Posterior cingulate gyrus (tissue), 11 donors: ENCODE results near the gene TSEN15.
A peak's percentile ranks its signal among the peaks of the same experiment; 100 is the strongest.
"Not testable (repeated sequence)": the region's sequence is repeated elsewhere in the genome, so short reads cannot be mapped to it uniquely, and the experiment has no call there.

Experiments
- DNase-seq, 10 donors: peaks; one replicate each; pipeline versions ENCODE4 v3.0.0 to v3.0.0-alpha.2; 2020 to 2021; ENCODE audit warnings: mixed read lengths in 3 of 10
- intact Hi-C: fragments of 100-400 bp; cut with DNase I; formaldehyde crosslinking; loops from one replicate; pipeline ENCODE4 v1.15.1; 2023

TSEN15 gene

GRCh38 chr1:184030433-184031091 lies 21.0 kb upstream of the TSEN15 start:
- intact Hi-C loops = loop anchor here (10.0 kb wide), 1 partner anchor 46 kb away; no protein-coding TSS in a partner anchor
- no peak for DNase-seq

DNA sequence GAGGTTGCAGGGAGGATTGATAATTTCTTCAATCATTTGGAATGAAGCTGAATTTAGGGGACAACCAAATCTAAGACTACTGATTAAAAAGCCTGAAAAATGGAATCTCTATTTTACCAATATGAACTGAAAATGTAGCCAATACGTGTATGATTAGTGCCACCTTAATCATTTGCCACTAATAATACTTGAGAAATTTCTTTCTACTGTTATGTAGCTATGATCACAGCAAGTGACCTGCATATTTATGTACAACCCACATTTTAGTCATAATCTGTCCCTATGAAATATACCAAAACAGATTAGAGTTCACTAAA lies 20.5 kb upstream of the TSEN15 start:
- no peak for DNase-seq
- intact Hi-C loops = loop anchor here (10.0 kb wide), 1 partner anchor 46 kb away; no protein-coding TSS in a partner anchor

DNA sequence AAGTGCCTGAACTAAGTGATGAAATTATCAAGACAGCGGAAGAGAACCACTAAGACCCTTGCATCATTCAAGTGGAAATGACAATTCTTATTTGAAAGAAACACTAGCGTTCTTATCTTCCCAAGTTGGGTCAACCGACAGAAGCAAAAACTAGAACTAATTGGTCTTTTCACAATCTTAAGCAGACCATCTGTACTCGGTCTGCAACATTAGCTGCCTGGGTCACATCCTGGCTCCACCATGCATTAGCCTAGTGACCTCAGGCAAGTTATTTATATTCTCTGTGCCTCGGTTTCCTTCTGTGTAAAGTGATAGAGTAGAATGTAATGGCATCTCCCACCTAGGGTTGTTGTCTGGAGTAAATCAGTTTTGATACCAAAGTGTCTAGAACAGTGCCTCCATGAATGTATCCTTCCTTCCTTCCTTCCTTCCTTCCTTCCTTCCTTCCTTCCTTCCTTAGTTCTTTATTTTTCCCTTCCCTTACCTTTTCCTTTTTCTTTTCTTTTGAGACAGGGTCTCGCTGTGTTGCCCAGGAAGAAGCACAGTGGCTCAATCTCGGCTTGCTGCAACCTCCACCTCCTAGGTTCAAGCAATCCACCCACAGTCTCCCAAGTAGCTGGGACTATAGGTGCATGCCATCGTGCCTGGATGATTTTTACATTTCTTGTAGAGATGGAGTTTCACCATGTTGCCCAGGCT lies 20.0 kb upstream of the TSEN15 start:
- intact Hi-C loops = loop anchor here (10.0 kb wide), 1 partner anchor 47 kb away; no protein-coding TSS in a partner anchor
- DNase-seq = no peak

DNA sequence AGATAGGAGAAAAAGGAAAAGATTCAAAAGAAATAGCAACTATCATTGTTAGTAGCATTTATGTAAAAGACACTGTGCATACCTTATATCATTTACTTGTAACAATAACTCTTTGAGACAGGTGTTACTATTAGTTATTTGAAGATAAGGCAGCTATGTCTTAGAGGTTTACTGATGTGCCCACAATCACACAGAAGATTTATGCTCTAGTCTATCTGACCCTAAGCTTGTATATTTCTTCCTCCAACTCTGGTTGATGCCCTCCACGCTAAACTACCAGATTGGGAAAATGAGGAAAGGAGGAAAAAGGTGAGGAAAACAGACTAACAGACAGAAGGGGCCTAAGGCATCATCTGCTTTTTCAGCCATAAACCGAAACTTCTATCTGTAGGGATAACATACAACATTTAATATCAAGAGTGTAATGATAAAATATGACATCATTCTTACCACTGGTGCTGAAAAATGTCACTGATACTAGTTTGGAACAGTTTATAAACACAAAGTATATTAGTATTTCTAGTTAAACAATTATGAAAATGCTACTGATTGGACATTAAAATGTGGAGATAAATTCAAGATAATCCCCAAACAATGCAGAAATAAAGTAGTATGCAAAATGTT lies 19.1 kb upstream of the TSEN15 start:
- no peak for DNase-seq
- intact Hi-C loops = loop anchor here (10.0 kb wide), 1 partner anchor 48 kb away; no protein-coding TSS in a partner anchor

DNA sequence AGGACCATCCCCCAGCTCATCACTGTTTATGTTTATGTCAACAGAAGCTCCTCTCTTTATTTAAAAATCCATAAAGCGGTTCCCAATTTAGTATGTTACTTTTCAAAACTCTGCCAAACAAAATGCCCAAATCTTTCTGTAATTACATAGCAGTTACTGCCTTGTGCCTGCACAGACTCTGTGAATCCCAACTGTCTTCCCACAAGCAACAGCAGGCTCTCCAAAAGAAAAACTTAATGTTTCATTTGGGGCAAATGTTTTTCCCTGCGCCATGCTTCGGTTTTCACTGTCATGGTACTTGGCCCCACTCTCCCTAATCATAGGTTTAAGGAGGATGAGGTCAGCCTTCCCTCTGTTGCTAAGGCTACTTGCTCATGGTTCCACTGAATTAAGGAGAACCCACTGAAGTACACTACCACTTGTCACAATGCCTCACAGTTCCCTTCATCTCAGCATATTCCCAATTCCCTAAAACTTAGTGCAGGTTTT lies 18.6 kb upstream of the TSEN15 start:
- no peak for DNase-seq
- intact Hi-C loops = loop anchor here (10.0 kb wide), 1 partner anchor 48 kb away; no protein-coding TSS in a partner anchor

DNA sequence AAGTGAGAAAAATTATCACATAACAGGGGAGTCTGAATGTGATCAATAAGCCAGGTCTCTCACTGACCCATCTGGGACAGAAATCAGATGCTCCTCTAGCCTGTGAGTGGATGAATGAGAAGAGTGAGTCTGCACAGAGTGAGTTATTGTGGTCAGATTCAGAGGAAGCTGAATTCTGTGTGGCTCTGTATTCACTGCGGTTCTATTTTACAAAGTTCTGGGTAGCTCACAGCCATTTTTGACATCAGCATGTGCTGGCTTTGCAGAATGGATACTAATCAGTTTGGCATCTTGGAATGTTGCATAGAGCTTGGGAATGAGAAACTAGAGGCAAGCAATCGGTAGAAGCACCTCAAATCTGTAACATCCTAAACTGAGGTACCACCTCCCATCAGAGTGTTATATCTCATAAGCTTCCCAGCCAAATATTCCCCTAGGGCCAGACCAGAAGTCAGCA lies 17.8 kb upstream of the TSEN15 start:
- intact Hi-C loops = loop anchor here (10.0 kb wide), 1 partner anchor 49 kb away; no protein-coding TSS in a partner anchor
- DNase-seq = no peak

GRCh38 chr1:184034761-184035379 lies 16.7 kb upstream of the TSEN15 start:
- intact Hi-C loops = loop anchor here (5.0 to 10.0 kb wide), 2 partner anchors 50 to 103 kb away; no protein-coding TSS in a partner anchor
- no peak for DNase-seq

DNA sequence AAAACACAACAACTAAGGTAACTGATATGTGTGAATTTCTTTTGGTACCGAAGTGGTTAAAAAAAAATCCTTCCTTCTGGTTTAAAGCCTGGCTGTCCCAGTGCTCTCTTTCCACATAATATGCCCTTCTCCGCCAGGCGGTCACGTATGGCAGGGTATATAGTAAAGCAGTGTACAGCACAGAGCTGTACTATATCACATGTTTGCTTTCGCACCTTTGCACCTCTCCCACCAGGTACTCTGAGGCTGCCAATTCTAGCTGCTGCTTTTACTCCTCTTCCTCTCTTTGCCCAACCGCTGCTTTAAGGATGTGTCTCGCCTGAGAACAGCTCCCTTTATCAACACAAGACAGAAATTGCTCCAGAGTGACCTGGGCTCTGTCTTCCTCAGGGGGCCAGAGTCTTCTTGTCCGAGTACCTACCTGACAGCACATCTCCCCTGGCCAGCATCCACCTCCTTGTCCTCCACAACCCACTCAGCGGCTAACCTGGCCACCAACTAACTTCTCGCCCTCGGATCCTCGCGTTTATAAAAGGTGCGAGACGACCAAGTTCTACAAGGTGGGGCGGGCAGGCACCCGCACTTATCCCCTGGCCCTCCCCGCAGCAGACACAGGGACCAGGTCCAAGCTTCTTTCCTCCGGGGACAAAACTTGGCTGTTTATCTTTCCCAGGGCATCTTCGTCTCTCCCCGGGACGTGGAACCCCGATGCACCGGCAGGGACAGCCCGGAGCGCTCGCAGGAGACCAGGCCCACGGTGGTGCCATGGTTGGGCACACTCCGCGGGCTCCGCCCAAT lies 15.6 kb upstream of the TSEN15 start:
- peak in 3 of 10 donors; percentile 65 to 67 (median 65) for DNase-seq
- intact Hi-C loops = loop anchor here (5.0 to 10.0 kb wide), 2 partner anchors 51 to 104 kb away; no protein-coding TSS in a partner anchor

GRCh38 chr1:184036517-184036949 lies 15.0 kb upstream of the TSEN15 start:
- DNase-seq = peak in 9 of 10 donors; percentile 54 to 95 (median 65)
- intact Hi-C loops = loop anchor here (5.0 to 10.0 kb wide), 2 partner anchors 52 to 104 kb away; no protein-coding TSS in a partner anchor

DNA sequence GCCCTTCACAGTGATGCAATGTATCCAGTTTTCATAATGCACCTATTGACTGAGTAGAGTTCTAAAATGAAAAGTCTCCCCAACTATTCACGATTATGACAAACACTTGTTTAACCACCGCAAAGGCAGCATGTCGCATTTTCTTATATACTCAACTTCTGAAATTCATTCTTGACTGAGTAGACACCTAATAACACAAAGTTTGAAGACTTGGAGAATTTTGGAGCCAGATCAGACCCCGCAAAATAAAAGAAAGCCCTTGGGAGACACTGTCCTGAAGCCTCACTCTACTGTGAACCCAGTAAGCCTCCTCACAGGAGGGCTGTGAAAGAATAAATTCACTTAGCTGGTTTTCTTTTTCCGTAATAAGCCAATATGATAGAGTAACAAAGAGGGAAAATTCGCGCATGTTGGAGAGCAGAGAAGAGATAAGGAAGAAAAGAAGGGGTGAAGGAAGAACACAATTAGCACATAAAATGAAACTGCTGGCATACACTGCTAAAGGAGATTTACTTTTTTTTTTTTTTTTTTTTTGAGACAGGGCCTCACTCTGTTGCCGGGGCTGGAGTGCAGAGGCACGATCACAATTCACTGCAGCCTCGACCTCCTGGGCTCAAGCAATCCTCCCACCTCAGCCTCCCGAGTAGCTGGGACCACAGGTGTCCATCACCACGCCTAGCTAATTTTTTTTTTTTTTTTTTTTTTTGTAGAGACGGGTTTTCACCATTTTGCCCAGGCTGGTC lies 13.5 kb upstream of the TSEN15 start:
- intact Hi-C loops = loop anchor here (5.0 to 10.0 kb wide), 2 partner anchors 53 to 106 kb away; no protein-coding TSS in a partner anchor

DNA sequence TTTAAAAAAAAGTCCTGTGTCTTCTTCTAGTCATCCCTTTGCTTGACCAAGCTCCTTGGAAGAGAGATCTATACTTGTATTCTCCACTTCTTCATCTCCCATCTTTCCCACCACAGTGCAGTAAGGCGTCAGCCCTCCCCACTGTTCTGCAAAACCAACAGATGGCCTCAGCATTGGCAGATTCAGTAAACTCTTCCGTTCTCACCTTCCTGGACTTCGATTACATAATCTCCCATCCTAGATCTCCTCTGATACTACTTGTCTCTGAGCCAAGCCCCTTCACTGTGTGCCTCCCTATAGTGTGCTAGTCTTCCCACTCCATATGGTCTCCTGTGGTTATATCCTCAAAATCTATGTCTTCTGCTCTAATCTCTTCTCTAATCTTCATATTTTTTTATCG lies 12.4 kb upstream of the TSEN15 start:
- peak in 1 of 10 donors; percentile 11 for DNase-seq
- intact Hi-C loops = loop anchor here (5.0 to 10.0 kb wide), 2 partner anchors 54 to 107 kb away; no protein-coding TSS in a partner anchor

More for the DNA sequence above, 13.5 kb upstream of the TSEN15 start:
- DNase-seq = no peak

- no peak for DNase-seq
- intact Hi-C loops = loop anchor here (5.0 kb wide), 1 partner anchor 399 kb away; no protein-coding TSS in a partner anchor
Observed at GRCh38 chr1:184041731-184042130, 9.8 kb upstream of the TSEN15 start.

DNA sequence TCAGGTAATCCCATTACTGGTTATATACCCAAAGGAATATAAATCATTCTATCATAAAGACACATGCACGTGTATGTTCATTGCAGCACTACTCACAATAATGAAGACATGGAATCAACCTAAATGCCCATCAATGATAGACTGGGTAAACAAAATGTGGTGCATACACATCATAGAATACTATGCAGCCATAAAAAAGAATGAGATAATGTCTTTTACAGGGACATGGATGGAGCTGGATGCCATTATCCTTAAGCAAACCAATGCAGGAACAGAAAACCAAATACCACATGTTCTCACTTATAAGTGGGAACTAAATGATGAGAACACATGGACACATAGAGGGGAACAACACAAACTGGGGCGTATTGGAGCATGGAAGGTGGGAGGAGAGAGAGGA lies 8.2 kb upstream of the TSEN15 start:
- intact Hi-C loops = loop anchor here (5.0 kb wide), 1 partner anchor 401 kb away; no protein-coding TSS in a partner anchor
- not testable (repeated sequence) for DNase-seq

DNA sequence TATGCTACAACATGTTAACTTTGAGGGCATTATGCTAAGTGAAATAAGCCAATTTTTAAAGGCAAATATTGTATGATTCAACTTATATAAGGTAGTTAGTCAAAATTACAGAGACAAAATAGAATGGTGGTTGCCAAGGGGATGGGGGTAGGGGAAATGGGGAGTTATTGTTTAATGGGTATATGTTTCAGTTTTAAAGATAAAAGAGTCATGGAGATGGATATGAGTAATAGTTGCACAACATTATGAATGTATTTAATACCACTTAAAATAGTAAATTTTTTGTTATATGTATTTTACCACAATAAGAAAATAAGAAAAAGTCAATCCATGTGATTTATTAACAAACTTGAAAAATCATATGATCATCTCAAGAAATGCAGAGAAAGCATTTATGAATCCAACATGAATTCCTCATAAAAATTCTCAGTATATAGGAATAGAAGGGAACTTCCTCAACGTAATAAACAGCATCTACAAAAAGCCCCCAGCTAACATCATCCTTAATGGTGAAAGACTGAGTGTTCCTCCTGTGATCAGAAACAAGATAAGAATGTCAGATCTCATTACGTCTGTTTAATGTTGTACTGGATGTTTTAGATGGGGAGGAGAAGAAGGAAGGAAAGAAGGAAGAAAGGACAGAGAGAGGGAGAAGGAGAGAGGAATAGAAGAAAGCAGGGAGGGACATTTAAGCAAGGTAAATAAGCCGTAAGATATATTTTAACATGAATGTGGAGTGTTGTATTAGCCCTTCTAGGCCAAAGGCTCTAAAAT lies 6.7 kb upstream of the TSEN15 start:
- intact Hi-C loops = loop anchor here (5.0 kb wide), 1 partner anchor 402 kb away; no protein-coding TSS in a partner anchor

DNA sequence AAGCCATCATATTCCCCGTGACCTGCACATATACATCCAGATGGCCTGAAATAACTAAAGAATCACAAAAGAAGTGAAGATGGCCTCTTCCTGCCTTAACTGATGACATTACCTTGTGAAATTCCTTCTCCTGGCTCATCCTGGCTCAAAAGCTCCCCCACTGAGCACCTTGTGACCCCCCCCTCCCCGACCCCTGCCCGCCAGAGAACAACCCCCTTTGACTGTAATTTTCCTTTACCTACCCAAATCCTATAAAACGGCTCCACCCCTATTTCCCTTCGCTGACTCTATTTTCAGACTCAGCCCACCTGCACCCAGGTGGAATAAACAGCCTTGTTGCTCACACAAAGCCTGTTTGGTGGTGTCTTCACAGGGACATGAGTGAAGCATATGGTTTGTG lies 4.0 kb upstream of the TSEN15 start:
- intact Hi-C loops, DNase-seq: not testable (repeated sequence)

More for the DNA sequence above, 6.7 kb upstream of the TSEN15 start:
- DNase-seq = no peak

DNA sequence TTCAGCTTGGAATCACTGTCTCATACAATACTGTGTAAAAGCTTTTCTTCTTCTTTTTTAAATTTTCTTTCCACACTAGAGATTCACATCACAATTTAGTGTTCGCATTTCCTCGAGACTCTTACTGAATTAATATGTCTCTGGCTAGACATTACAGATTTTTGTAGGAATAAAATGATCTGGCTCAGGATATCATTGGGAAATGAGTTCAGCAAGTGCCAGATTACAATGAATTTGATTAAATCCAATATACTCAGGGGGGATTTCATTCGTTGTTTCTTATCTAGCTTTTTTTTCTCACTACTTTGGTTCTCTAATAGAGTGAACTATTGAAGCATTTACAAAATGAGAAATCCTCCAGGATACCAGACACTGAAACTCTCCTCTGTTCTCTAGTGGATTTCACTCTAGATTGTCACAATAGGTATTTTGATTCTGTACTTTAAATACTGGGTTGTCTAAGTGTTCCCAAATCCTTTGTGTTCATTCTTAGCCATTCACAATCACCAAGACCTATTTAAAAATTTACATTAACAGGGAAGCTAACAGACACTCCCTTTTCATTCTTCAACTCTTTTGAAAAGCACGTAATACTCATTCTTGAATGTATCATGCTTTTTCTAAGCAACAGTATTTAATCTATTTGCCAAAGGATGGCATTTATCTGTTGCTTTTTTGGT lies 2.8 kb upstream of the TSEN15 start:
- no peak for DNase-seq
- intact Hi-C loops = no loop called here

GRCh38 chr1:184049291-184049690 lies 2.2 kb upstream of the TSEN15 start:
- intact Hi-C loops = no loop called here
- DNase-seq = no peak
